CD4-positive, alpha-beta T cell treated with Interleukin-6 for 4 hours (primary cell): Measurements from ENCODE around the gene CAPN2.
"Not testable (repeated sequence)": the region's sequence is repeated elsewhere in the genome, so short reads cannot be mapped to it uniquely, and the experiment has no call there.

Experiments
- DNase-seq: peaks from one replicate; pipeline ENCODE4 v3.0.0-alpha.2; 2020; ENCODE audit warnings: mixed read lengths

CAPN2 gene

DNA sequence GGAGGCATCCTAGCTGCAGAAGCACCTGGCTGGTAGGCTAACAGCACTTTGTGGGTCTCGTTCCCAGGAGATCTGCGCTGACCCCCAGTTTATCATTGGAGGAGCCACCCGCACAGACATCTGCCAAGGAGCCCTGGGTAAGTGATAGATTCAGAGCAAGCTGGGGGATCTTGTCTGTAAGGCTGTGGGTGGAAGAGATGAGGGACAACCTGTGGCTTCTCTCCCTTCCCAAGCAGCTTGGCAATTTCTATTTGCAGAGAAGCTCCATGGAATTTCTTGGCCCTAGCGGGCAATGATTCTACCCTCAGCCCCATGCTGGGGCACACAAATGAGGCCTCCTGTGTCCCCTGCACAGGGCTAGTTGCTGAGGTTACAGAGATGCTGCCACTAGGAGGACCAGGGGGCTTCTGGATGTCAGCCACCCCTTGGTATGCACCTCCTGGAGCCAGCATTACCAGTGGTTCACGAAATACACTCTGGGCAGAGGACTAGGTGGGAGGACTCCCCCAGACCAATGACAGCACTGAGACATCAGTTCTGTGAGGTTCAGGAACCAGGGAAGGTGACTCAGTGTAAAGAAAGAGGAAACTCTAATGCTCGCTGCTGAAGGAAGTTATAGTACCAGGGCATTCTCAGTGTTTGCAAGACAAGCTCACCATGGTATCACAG is 5.5 kb downstream of the CAPN2 start:
- peak; percentile 37 for DNase-seq

GRCh38 chr1:223718850-223719249 is 6.5 kb downstream of the CAPN2 start:
- DNase-seq: no peak

DNA sequence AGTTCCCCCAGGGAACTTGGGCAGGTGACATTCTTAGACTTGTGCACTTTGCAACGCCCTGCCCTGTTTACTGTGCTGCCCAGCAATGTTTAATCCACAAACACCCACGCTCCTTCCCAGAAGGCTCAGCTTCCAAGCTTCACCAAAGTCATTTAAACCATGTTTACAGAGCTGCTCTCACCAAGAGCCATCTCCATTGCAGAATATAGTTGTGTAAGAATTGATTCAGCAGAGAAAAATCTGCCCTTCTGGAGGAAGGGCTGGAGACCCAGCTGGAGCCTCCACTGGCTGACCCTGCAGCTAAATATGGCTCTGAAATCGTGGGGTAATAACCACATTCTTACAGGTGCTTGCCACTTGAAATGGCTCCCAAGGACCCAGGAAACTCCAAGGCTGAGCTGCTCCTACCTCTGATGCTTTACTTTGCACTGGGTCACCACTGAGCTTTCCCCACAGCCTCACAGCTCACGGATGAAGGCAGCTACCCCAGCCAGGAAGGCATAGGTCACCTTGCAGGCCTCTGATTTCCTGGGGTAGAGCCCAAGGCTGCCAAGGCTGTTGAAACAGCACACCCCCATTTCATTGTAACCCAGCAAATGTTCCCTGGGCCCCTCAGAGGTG is 8.7 kb downstream of the CAPN2 start:
- no peak for DNase-seq

DNA sequence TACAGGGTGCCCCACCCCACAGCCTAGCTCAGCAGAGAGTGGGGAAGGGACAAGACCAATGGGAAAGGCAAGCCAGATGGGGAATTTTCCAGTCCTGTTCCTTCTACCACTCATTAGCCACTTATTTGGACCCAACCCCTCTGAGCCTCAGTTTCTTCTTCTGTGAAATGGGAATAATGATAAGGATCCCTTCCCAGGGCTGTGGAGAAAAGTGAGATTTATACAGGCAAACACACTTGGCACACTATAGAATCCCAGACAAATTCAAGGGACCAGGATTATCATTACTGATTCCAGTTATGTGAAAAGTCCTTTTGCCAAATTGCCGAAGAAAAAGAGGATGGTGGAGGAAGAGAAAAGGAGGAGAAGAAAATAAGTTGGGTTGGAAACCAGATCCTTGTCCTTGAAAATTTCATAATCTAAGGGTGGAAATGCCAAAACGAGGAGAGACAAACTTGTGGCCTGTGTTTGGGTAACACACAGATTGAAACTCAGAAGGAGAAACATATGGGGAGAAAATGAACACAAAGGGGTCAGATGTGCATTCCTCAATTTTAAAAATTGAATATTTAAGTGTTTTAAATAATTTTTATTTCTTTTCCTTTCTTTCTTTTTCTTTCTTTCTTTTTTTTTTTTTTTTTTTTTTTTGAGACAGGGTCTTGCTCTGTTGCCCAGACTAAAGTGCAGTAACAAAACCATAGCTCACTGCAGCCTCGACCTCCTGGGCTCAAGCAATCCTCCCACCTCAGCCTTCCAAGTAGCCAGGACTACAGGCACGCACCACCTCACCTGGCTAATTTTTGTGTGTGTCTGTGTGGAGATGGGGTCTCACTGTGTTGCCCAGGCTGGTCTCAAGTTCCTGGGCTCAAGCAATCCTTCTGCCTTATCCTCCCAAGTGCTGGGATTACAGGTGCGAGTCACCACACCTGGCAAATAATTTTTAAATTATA is 9.6 kb downstream of the CAPN2 start:
- DNase-seq: no peak

DNA sequence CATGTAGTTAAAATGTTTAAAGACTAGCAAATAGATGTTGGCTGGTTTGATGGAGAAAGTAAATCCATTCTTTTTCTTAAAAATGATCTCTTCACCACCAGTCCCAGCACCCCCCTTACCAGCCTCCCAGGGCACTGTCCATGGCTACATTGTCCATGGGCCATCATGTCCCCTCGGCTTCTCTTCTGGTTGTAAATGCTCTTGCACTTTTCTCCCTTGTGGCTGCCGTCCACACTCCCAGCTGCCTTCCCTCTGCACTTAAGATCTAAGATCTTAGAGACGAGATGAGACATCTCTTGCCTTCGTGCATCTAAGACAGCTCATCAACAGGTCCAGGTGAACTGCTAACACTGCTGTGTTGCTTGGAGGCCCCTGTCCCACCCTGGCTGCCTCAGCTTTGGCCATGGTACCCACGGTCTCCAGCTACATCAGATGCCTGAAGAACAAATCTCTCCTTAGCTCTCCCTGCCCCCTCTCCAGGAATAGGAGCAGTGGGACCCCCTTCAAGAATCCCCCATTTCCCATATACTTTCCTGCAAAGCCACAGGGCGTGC is 11.1 kb downstream of the CAPN2 start:
- no peak for DNase-seq

DNA sequence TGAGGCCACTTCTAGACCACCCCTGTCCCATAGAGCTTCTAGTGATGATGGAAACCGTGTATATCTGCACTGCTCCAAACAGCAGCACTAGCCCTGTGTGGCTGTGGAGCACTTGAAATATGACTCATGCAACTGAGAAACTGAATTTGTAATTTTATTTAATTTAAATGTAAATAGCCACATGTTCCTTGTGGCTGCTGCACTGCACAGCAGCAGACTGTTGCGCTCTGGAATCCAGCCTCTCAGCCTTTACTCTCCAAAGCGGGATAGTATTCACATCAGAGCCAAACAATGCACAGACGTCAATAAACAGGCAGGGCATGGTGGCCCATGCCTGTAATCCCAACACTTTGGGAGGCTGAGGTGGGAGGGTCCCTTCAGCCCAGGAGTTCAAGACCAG is 12.0 kb downstream of the CAPN2 start:
- DNase-seq: no peak

- no peak for DNase-seq
Measured at GRCh38 chr1:223725578-223725977, 13.2 kb downstream of the CAPN2 start.

DNA sequence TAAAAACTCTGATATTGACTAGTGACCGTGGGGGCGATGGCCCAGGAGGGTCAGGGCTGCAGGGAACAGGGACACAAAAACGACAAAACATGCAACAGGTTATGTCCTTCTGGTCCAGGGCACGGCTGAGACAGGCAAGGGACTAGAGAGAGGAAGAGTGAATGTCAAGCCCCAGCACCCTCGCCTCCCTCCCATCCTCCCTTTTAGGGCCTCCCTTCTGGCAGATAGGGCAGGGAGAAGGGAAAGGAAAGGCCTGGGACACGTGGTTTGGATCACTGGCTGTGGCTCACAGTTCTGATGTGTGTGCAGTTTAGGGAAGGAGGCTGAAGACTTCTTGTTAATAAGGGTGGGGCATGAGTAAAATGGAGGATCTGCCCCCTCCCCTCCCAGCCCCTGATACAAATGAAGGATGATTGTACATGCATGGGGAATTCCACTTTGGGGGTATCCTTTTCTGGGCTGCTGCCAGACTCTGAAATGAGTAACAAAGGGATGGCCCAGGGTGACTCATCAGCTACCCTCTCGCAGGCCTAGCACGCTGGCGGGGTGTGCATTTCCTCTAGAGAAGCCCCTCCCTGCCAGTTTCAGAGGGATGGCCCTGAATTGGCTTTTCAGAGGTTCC is 14.2 kb downstream of the CAPN2 start:
- peak; percentile 93 for DNase-seq

DNA sequence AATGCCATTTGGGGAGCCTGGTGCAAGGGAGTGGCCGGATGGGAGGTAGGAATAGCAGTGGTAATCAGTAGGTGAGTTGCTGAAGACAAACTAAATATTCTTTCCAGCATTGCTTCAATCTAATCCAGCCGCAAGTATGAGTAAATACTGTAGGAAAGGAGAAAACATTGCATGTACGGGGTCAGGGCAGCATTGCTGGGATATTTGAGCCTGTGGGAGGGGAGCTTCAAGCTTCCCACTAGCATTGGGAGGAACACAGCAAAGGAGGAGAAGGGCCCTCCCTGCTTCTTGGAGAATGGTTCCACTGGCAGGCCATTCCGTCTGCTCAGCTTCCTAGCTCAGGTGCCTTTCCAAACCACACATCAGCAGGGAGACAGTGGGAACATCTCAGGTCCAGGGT is 15.2 kb downstream of the CAPN2 start:
- DNase-seq: no peak

DNA sequence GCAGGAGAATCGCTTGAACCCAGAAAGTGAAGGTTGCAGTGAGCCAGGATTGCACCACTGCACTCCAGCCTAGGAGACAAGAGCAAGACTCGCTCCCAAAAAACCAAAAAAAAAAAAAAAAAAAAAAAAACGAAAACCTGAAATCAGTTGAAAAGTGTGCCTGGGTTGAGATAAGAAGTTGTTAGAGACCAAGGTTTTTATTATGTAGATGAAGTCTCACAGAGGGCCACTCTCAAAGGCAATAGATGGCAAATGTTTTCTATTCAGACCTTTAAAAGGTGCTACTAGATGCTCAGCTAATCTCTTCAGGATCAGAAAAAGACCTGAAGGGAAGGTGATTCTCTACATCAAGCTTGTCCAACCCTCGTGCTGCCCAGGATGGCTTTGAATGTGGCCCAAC is 17.6 kb downstream of the CAPN2 start:
- DNase-seq: no peak

DNA sequence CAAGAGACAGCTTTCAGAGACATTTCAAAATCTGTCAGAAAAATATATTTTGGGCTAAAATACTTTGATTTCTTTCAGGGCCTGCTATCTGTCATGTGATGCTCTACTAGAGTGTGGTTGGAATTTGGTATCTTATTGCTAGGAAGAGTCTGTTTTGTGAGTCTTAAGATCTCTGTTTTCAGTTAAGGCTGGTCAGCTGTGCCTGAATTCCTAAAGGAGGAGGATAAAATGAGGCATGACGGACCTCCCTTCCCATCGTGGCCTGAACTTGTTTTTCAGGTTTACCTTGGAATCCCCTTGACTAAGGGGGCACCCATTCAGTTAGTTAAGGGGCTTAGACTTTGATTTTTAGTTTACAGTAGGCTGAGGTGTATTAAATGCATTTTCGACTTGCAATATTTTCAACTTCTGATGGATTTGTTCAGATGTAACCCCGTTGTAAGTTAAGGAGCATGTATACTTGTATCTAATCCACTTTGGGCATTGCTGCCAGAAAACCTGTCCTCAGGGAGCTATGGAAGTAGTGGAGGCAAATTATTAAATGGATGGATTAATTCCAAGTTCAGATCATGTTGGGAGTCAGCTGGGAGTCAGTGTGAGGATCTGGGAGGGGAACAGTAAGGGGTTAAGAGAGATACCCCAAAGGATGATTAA is 18.3 kb downstream of the CAPN2 start:
- no peak for DNase-seq

DNA sequence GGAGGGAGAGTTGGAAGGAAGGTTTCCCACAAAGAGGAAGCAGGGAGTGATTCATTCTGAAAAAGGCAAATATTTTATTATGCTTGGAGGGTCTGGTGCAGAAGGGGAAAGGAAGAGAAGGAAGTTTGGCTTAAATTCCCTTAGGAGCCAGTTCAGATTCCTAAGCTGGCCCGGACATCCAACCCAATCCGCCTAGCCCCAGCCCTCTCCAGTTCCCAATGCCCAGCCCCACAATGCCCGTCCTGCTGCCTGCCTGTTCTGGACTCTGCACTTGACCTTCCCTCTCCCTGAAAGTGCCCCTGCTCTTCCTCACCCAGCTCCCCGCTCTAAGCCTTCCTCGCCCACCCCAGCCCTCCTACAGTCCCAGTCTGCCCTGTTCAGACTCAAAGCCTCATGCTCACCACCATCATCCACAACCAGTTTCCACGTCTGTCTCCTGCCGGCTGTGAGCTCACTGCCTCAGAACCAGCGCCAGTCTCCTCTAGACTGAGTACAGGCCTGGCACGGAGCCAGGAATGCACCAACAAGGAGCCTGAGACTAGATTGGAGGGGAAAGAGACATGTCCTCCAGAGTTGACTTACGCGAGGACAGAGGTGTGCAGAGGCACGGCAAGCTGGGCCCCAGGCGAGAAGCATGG is 18.9 kb downstream of the CAPN2 start:
- DNase-seq: no peak

GRCh38 chr1:223732993-223733798 is 20.9 kb downstream of the CAPN2 start:
- no peak for DNase-seq

DNA sequence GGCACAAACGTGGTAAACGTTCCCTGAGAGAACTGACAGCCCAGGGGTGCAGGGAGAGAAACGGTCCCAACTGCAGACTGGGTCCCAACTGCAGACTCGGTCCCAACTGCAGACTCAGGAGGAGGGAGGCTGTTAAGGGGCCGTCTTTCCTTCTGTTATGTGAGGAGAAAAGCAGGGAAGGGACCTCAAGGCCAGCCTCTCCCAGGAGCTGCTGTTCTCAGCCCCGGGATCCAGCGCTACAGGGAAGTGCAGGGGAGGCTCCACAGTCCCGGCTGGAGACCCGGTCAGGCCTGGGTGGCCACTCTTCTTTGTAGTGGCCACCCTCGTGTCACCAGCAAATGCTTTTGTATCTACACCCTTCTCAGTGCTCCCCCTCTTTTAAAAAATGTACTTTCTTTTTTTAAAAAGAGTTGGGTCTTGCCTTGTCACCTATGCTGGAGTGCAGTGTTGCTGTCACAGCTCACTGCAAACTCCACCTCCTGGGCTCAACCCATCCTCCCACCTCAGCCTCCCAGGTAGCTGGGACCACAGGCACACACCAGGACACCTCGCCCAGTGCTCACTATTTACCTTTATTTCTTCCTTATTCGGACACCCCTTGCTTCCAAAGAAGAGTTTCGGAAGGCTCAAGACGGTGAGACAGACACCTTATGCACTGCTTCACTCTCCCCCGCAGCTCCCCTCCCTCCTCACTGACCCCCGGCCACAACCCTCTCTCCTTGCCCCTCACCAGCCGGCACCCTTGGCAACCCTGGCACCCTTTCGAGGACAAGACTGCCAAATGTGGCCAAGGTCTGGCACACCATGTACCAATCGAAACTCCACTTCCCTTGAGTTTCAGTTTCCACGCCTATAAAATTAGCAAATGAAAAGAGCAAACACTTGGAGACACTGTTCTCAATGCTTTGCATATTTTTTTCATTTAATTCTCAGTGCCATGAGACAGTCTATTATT is 21.8 kb downstream of the CAPN2 start:
- DNase-seq: no peak

- DNase-seq: not testable (repeated sequence)
Measured at GRCh38 chr1:223736638-223737037, 24.3 kb downstream of the CAPN2 start.

DNA sequence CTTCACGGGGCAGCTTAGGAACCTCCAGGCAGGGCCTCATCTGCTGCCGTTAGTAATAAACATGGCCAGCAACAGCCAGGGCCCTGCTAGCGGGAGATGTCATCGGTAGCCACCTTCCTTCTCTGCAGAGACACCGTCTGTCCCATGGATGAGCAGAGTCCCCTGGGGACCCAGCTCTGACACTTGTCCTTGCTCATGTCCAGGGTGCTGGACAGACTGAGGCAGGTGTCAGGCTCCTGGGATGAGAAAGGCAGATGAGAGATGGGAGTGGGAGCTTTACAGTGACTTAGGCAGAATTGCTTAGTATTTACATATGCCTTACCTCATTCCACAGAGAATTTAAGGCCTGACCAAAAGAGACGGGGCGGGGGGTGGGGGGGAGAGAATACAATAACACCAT is 25.0 kb downstream of the CAPN2 start:
- no peak for DNase-seq

- no peak for DNase-seq
Measured at GRCh38 chr1:223738465-223739365, 26.4 kb downstream of the CAPN2 start.

GRCh38 chr1:223739366-223740037 is 27.2 kb downstream of the CAPN2 start:
- DNase-seq: no peak
